HG02798 (cell line): Measurements from ENCODE around the gene DNAH1.
"Not testable (repeated sequence)": the region's sequence is repeated elsewhere in the genome, so short reads cannot be mapped to it uniquely, and the experiment has no call there.

Experiments
- ATAC-seq: cut with Tn5 transposase; IDR thresholded peaks from one replicate; pipeline ENCODE4 v1.9.1; 2021; ENCODE audit warnings: mild to moderate bottlenecking; ENCODE audit not compliant: unreplicated experiment, poor library complexity

Gene DNAH1

DNA sequence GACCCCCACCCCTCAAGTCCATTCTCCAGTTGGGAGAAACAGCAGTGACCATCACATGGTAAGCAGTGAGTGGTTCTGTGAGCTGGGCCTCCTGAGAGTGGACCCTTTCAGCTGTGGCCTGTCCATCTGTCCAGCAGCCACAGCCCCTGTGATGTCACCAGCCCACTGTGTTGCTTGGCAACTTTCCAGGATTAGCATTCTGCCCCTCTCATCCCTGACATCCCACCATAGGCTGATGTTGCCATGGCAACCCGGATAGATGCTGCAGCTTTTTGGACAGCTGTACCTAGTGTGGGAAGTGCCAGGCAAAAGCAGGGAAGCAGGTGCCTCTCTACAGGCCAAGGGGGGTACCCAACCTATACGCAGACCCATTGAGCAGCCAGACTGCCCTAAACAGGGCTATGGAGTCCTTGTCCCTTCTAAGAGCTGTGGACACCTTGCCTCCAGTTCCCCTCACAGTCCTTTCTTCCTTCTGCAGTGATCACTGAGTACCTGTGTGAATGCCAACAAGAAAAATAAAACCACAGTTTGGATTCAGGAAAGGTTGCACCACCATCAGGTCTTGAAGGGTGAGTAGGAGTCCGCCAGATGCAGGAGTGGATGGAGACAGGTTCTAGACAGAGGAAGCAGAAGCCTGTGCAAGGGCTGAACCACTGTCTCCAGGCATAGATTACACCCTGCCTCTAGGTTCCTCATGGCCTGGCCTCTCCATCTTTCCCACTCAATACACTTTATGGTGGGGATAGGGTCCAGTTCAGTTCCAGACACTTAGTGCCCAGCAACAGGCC, at the start of gene DNAH1:
TSS of gene DNAH1 (plus strand) at position 343 of the 788 bp plus-strand sequence. CDS start 6,124 bp downstream, outside the sequence.
- ATAC-seq = no peak

GRCh38 chr3:52268036-52268435, 48.1 kb upstream of the DNAH1 start:
- no peak for ATAC-seq

- no peak for ATAC-seq
These were observed 46.3 kb upstream of the DNAH1 start for GRCh38 chr3:52269776-52270175.

GRCh38 chr3:52270252-52270754, 45.8 kb upstream of the DNAH1 start:
- ATAC-seq = no peak

- not testable (repeated sequence) for ATAC-seq
These were observed 43.9 kb upstream of the DNAH1 start for GRCh38 chr3:52272172-52272571.

GRCh38 chr3:52272831-52273230, 43.3 kb upstream of the DNAH1 start:
- no peak for ATAC-seq

DNA sequence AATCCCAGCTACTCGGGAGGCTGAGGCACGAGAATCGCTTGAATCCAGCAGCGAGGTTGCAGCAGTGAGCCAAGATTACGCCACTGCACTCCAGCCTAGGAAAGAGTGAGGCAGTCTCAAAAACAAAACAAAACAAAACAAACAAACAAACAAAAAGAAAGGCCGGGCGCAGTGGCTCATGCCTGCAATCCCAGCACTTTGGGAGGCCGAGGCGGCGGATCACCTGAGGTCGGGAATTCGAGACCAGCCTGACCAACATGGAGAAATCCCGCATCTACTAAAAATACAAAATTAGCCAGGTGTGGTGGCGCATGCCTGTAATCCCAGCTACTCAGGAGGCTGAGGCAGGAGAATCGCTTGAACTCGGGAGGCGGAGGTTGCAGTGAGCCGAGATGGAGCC, 41.3 kb upstream of the DNAH1 start:
- ATAC-seq = not testable (repeated sequence)

- ATAC-seq = peak; percentile 21
These were observed 38.8 kb upstream of the DNAH1 start for GRCh38 chr3:52277071-52277964.

DNA sequence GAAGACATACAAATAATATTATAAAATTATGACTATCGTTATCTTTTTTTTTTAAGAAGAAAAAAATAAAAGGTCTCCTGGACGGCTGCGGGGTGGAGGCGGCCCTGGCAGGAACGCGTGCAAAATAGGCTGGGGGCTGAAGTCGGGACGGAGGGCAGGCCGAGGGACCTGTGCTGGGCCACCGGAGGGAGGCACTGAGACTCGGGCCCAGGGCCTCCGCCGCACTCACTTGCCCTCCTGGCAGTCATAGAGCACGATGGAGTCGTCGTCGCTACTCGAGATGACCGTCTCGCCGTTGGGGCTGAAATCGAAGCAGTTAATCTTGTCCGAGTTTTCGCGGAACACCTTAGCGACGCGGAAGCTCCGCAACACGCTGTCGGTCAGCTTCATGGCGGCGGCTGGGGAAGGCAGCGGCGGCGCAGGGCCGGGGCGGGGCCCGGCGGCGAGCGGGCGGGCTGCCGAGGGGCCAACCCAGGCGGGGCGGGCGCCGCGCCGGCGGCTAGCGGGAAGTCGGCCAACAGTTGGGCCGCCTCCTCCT, 38.1 kb upstream of the DNAH1 start:
- ATAC-seq = peak; percentile 70

DNA sequence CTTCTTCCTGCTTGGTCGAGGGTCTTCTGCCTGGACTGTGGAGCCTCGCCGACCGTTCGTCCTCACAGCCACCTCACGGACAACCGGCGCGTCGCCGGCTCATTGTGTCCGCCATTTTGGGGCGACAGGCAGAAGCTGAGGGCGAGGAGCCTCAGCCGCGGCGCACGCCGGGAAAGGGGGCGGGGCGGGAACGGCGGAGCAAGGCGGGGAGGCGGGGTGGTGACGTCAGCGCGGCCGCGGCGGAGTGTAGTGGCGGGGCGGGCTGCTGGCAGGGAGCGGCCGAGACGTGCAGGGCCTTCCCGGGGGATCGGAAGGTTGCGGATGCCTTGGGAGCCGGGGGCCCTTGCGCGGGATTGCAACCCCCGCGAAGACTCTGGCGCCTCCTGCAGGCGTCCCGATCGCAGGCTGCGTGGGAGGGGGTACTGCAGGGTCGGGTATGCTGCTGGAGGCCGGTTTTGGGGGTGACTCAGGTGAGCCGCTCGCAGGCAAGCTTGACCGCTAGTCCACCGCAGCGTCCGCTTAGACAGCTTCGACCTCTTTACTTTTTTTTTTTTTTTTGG, 37.5 kb upstream of the DNAH1 start, which contains the start of gene WDR82:
TSS of gene WDR82 (minus strand) at position 140 of the 560 bp plus-strand sequence. CDS start 288 bp downstream, outside the sequence.
- ATAC-seq = peak; percentile 91

- ATAC-seq = no peak
These were observed 36.5 kb upstream of the DNAH1 start for GRCh38 chr3:52279596-52279995.

DNA sequence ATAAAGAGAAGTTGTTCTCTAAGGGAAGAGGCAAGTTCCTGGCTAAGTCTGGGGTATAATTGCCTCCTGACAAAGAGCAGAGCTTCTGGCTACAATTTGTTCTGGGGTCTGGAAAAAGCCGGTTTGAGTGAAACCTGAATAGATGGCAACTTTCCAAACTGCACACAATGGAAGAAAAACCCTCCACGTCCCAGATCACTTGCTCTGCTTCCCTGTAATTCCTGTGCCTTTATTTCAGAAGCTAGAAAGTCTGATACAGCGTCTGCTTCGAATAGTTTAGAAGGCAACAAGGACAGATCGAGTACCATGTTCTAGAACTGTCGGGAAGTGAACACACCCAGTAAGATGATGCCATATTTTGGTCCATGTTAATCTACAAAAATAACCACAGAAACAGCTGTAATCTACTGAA, 36.1 kb upstream of the DNAH1 start:
- no peak for ATAC-seq

DNA sequence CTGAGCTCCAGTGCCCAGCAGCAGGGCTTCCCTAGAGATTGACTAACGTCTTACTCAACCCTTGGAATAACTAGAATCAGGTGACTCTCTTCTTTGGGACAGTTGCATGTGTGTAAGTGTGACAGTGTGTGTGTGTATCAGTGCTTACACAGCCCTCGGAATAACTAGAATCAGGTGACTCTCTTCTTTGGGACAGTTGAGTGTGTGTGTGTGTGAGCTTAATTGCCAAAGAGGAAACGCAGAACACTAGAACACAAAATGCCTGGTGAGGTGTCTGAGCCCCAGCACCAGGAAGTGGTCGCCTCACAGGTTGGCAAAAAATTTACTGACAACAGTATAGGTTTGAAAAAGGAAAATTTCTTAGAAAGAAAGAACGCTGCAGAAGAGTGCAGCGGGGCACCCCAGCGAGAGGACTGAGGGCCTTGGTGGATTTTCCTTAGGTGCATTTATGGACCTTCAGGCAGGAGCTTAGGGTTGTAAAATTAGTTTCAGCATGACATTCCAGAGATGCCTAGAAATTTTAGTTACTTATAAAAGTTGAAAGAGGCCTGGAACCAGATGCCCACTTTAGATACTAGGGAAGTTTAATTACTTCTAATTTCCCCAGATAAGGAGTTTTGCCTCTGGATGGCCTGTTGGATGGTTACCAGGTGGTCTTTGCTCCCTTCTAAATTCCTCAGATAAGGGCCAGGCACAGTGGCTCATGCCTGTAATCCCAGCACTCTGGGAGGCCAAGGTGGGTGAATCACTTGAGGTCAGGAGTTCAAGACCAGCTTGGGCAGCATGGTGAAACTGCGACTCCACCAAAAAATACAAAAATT, 33.9 kb upstream of the DNAH1 start:
- ATAC-seq = no peak

GRCh38 chr3:52283306-52283705, 32.8 kb upstream of the DNAH1 start:
- no peak for ATAC-seq

- not testable (repeated sequence) for ATAC-seq
These were observed 32.1 kb upstream of the DNAH1 start for GRCh38 chr3:52284051-52284450.

GRCh38 chr3:52286777-52287110, 29.4 kb upstream of the DNAH1 start:
- ATAC-seq = no peak

- no peak for ATAC-seq
These were observed 27.4 kb upstream of the DNAH1 start for GRCh38 chr3:52288674-52289073.

- no peak for ATAC-seq
These were observed 26.8 kb upstream of the DNAH1 start for GRCh38 chr3:52289338-52289746.

DNA sequence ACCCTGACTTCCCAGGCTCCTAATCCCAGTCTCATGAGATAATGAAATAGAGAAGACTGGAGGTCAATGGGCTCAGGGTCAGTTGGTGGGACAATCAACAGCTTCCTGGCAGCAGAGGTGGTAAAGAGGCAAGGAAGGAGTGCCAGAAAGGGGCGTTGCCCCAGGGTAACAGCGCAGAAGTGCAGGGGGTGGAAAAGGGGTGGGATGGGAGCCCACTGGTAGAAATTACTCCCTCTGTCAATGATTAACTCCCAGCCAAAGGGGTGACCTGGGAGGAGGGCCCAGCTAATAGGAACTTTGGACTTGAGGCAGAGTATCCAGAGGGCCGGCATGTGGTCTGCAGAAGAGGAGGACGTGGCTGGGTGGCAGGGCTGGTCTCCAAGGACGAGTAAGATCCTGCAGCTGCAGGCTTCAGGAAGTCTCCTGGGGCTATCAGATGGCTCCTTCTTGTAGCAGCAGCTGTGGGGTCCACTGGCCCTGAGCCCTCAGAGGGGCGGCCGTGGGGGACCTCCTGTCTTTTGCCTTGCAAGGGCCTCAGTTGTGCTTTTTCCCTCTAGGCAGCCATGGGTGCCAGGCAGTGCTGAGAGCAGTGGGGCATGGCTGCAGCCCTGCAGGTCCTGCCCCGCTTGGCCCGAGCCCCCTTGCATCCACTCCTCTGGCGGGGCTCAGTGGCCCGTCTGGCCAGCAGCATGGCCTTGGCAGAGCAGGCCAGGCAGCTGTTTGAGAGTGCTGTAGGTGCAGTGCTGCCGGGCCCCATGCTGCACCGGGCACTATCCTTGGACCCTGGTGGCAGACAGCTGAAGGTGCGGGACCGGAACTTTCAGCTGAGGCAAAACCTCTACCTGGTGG, 26.1 kb upstream of the DNAH1 start:
- ATAC-seq = no peak
